Smooth muscle cell (in vitro differentiated cells): ENCODE measurements around the gene ANO5. TPM values are rescaled to one million over a fixed set of nuclear protein-coding genes. Genes with fewer than 3 reads are reported as not detected.

Experiments used
- DNase-seq: peaks from one replicate; lab custom pipeline; 2025; ENCODE audit not compliant: unreplicated experiment; lab: John Stamatoyannopoulos, UW
- H2AFZ ChIP-seq: fragments of 200-600 bp; sonication (generic); 2 replicates; pipeline ENCODE4 v1.6.0; 2016; ENCODE audit warnings: antibody characterized with exemption, low read depth, mild to moderate bottlenecking
- H3F3A ChIP-seq: fragments of 200-600 bp; sonication (generic); 2 replicates; pipeline ENCODE4 v1.6.0; 2017; ENCODE audit warnings: antibody characterized with exemption, low read depth
- H3K27ac ChIP-seq: fragments of 200-600 bp; sonication (generic); 2 replicates; pipeline ENCODE4 v1.5.1; 2016; ENCODE audit warnings: low read depth, mild to moderate bottlenecking
- H3K27me3 ChIP-seq: fragments of 200-600 bp; sonication (generic); 2 replicates; pipeline ENCODE4 v1.6.1; 2016; ENCODE audit warnings: low read depth, mild to moderate bottlenecking
- H3K36me3 ChIP-seq: fragments of 200-600 bp; sonication (generic); 2 replicates; pipeline ENCODE4 v1.5.1; 2016; ENCODE audit warnings: low read depth
- H3K4me1 ChIP-seq: fragments of 200-600 bp; sonication (generic); 2 replicates; pipeline ENCODE4 v1.5.1; 2016; ENCODE audit warnings: low read depth
- H3K4me2 ChIP-seq: fragments of 200-600 bp; sonication (generic); 2 replicates; pipeline ENCODE4 v1.6.0; 2016; ENCODE audit warnings: mild to moderate bottlenecking
- H3K4me3 ChIP-seq: fragments of 200-600 bp; sonication (generic); 2 replicates; pipeline ENCODE4 v1.5.1; 2016; ENCODE audit warnings: mild to moderate bottlenecking
- H3K79me2 ChIP-seq: fragments of 200-600 bp; sonication (generic); 2 replicates; pipeline ENCODE4 v1.6.0; 2016; ENCODE audit warnings: low read depth, mild to moderate bottlenecking
- H3K9ac ChIP-seq: fragments of 200-600 bp; sonication (generic); 2 replicates; pipeline ENCODE4 v1.6.0; 2016; ENCODE audit warnings: low read depth
- H3K9me3 ChIP-seq: fragments of 200-600 bp; sonication (generic); replicated peaks from 2 replicates; pipeline ENCODE4 v1.5.1; 2016; ENCODE audit warnings: low read depth
- H4K20me1 ChIP-seq: fragments of 200-600 bp; sonication (generic); 2 replicates; pipeline ENCODE4 v1.6.0; 2016; ENCODE audit warnings: low read depth
- WGBS: methylation state at CpG from one replicate; pipeline ENCODE4 v1.1.7; 2016; ENCODE audit warnings: low lambda C conversion rate; 5-methylcytosine and 5-hydroxymethylcytosine counted together
- polyA plus RNA-seq: library from polyadenylated mRNA; unstranded; fragments of >200 nt; fragmentation: Nextera tagmentation; extraction: Ambion mirVana; gene quantifications from 2 replicates; pipeline ENCODE4 v1.2.1, GENCODE V29; 2016
- total RNA-seq: library from RNA; depleted of rRNA; stranded (reverse); fragments of >200 nt; gene quantifications from 2 replicates; pipeline ENCODE4 v1.2.3, GENCODE V29; 2014
- TF ChIP-seq, protein P1 (sequence below): fragments of 200-600 bp; sonication (generic); IDR thresholded peaks from 2 replicates; pipeline ENCODE4 v1.5.1; 2017; ENCODE audit warnings: borderline replicate concordance, mild to moderate bottlenecking, antibody characterized with exemption; ENCODE audit not compliant: insufficient read depth, poor library complexity, severe bottlenecking

Gene ANO5
- total and polyA plus RNA-seq, 2 experiments from 2014 or later = 0.18 TPM; not detected in 1

DNA sequence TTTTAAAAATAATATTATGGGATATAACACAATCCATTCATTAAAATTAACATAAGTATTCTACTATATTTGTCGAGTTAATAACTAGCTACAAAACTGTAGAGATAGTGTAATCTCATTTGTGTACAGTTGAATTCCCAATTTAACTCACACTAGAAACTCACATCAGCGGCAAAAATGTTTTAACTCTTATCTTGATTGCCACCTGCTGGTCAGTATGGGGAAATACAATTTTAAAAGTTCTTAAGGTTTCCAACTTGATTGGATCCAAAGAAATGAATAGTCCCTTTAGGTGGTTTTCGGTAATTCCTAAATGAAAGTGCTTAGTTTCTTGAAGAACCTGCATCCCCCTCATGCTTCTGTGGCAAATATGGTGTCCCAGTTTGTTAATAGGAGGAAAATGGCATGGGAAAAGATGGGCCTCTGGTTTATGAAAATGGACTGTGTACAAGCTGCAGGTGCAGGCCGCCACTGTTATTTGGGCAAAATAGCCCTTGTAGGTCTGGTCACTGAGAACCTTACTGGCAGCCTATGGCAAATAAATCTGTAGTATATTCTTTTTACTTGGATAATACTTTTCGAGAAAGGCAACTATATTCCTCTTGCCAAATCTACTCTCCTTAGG, 111.6 kb downstream of the ANO5 start:
- H3K4me2 ChIP-seq = no peak overlapping the region
- H3K4me1 ChIP-seq = no peaks in the 10 kb centered on the region
- no peak overlapping the region for H2AFZ ChIP-seq
- no peaks in the 10 kb centered on the region for H3K9me3 ChIP-seq
- H3K9ac ChIP-seq = no peak overlapping the region
- no peak overlapping the region for H3K27ac ChIP-seq
- WGBS = 41% methylated on average over 5 of the region's 5 CpGs
- H3F3A ChIP-seq = no peaks in the 10 kb centered on the region
- H3K4me3 ChIP-seq = no peak overlapping the region
- no peak for DNase-seq
- no peaks in the 10 kb centered on the region for H3K36me3 ChIP-seq
- no peaks in the 10 kb centered on the region for H4K20me1 ChIP-seq
- TF ChIP-seq, protein P1, sequence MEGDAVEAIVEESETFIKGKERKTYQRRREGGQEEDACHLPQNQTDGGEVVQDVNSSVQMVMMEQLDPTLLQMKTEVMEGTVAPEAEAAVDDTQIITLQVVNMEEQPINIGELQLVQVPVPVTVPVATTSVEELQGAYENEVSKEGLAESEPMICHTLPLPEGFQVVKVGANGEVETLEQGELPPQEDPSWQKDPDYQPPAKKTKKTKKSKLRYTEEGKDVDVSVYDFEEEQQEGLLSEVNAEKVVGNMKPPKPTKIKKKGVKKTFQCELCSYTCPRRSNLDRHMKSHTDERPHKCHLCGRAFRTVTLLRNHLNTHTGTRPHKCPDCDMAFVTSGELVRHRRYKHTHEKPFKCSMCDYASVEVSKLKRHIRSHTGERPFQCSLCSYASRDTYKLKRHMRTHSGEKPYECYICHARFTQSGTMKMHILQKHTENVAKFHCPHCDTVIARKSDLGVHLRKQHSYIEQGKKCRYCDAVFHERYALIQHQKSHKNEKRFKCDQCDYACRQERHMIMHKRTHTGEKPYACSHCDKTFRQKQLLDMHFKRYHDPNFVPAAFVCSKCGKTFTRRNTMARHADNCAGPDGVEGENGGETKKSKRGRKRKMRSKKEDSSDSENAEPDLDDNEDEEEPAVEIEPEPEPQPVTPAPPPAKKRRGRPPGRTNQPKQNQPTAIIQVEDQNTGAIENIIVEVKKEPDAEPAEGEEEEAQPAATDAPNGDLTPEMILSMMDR = peak; percentile 75
- peaks cover 8% of the 10 kb centered on the region for H3K27me3 ChIP-seq
- H3K79me2 ChIP-seq = no peaks in the 10 kb centered on the region

DNA sequence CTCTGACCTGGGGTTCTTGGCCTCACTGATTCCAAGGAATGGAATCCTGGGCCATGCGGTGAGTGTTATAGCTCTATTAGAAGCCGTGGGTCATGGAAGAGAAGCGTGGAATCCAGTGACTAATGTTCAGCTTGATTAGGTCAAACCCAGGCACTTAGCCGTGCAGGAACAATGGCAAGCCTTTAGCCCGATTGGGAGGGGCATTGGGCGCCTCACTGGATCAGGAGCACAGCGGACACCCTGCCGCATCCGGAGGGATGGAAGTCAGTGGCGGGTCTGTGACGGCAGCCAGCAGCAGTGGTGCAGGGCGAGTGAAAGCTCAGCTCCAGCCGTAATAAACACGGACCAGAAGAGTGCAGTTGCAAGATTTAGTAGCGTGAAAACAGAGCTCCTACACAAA, 124.8 kb downstream of the ANO5 start:
- Histone ChIP-seq H3K9me3 (no peaks in the 10 kb centered on the region), H2AFZ (no peak overlapping the region), H3K4me3 (no peak overlapping the region), H3K36me3 (no peaks in the 10 kb centered on the region), H3K27ac (no peak overlapping the region), H4K20me1 (no peaks in the 10 kb centered on the region), H3K27me3 (no peaks in the 10 kb centered on the region), H3F3A (no peaks in the 10 kb centered on the region), H3K4me2 (no peak overlapping the region), H3K4me1 (no peaks in the 10 kb centered on the region), H3K9ac (no peak overlapping the region), H3K79me2 (no peaks in the 10 kb centered on the region)
- DNase-seq = no peak
- TF ChIP-seq, protein P1 = no peak
- 94% methylated on average over 15 of the region's 15 CpGs for WGBS

DNA sequence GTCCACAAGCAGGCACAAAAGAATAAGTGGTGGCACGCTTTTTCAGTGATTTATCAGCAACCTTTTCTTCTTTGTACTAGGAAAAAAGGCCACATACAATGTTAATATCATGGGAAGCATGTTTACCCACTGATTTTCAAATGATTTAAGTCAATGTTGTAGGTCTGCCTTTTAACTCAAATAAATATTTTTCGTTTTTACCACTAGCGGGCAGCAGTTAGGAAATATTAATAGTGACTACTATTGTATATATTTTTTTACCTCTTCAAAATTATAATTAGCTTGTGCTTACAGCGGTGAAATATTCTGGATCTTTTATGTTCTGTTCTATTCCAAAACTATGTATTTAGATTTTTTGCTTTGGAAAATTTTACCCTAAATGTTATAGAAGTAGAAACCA, 138.9 kb downstream of the ANO5 start:
- TF ChIP-seq, protein P1 = no peak
- H3K4me3 ChIP-seq = no peak overlapping the region
- no peaks in the 10 kb centered on the region for H4K20me1 ChIP-seq

More for the DNA sequence above, 138.9 kb downstream of the ANO5 start:
- Histone ChIP-seq H3K27ac (no peak overlapping the region), H3F3A (no peaks in the 10 kb centered on the region), H3K36me3 (no peaks in the 10 kb centered on the region), H3K4me2 (no peak overlapping the region), H3K9me3 (no peaks in the 10 kb centered on the region), H3K9ac (no peak overlapping the region), H3K4me1 (no peaks in the 10 kb centered on the region), H3K79me2 (no peaks in the 10 kb centered on the region), H2AFZ (no peak overlapping the region), H3K27me3 (peaks cover 14% of the 10 kb centered on the region)
- DNase-seq = no peak
- 60% methylated on average over 4 of the region's 4 CpGs for WGBS

Other genes starting within 250 kb of the ANO5 start
- not detected in 2 replicates for gene SLC17A6, start 145.3 kb downstream of the ANO5 start, total RNA-seq
- not detected in 2 replicates for gene SLC17A6, start 145.3 kb downstream of the ANO5 start, polyA plus RNA-seq